Activated T-cell treated with anti-CD3 and anti-CD28 coated beads, Interleukin-2, amount 50 U/mL, for 1 hour (primary cell): ENCODE measurements around the gene TBX22.
"Not testable (repeated sequence)": the region's sequence is repeated elsewhere in the genome, so short reads cannot be mapped to it uniquely, and the experiment has no call there.

Source experiments
- DNase-seq: peaks from one replicate; pipeline ENCODE4 v3.0.0-alpha.2; 2020

TBX22 gene

GRCh38 chrX:80014141-80014940 lies at the start of gene TBX22:
TSS of gene TBX22 (plus strand) at chrX:80014753. CDS start at chrX:80022270, 7,517 bp downstream.
- DNase-seq = no peak

- DNase-seq = no peak
Observed at GRCh38 chrX:79975605-79976004, 38.9 kb upstream of the TBX22 start.

- DNase-seq = no peak
Observed at GRCh38 chrX:80004458-80004857, 10.1 kb upstream of the TBX22 start.

GRCh38 chrX:80011522-80011921 lies 3.0 kb upstream of the TBX22 start:
- no peak for DNase-seq

GRCh38 chrX:80016182-80016581 lies 1.6 kb downstream of the TBX22 start:
- DNase-seq = no peak

GRCh38 chrX:80021621-80022020 lies 7.1 kb downstream of the TBX22 start:
- DNase-seq = no peak

GRCh38 chrX:80022363-80023031 lies 7.9 kb downstream of the TBX22 start:
- DNase-seq = no peak

- no peak for DNase-seq
Observed at GRCh38 chrX:80026116-80026515, 11.6 kb downstream of the TBX22 start.

- not testable (repeated sequence) for DNase-seq
Observed at GRCh38 chrX:80066156-80066555, 51.6 kb downstream of the TBX22 start.

GRCh38 chrX:80075625-80076024 lies 61.1 kb downstream of the TBX22 start:
- DNase-seq = not testable (repeated sequence)
